GM21390 (cell line): ENCODE results near the gene CD82.
"Not testable (repeated sequence)": the region's sequence is repeated elsewhere in the genome, so short reads cannot be mapped to it uniquely, and the experiment has no call there.

Experiments
- ATAC-seq: cut with Tn5 transposase; IDR thresholded peaks from one replicate; pipeline ENCODE4 v1.9.1; 2021; ENCODE audit not compliant: unreplicated experiment

The CD82 gene

DNA sequence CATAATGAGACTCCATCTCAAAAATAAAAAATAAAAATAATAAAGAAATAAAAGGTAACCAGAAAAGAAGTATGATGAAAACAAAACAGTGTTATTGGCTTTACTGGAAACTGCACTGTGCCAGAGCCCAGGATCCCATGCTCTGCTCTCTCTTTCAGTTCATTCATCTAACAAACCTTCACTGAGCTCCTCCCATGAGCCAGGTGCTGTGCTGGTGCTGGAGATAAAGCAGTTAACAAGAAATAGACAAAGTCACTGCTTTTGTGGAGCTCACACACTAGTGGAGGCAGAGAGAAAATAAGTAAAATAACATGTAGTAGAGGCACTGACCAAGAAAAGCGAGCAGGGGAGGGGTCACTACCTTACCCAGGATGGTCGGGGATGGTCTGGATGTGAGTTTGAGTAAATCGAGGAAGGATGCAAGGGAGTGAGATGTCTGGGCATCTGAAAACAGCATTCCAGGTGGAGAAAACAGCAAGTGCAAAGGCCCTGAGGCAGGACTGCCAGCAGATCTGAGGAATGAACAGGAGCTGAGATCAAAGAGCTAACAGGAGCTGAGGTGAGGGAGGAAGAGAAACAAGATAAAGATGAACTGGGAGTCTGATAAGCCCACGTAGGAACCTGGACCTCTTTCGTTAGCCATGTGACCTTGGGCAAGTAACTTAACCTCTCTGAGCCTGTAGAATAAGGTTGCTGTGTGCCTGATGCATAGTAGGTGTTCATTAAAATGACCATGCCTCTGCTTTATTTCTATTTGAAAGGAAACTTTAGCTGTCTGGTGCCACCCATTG, 31.3 kb upstream of the CD82 start:
- no peak for ATAC-seq

- ATAC-seq, result no peak
These were observed 30.1 kb upstream of the CD82 start for GRCh38 chr11:44535191-44535980.

GRCh38 chr11:44536788-44537516, 28.5 kb upstream of the CD82 start:
- ATAC-seq, result no peak

DNA sequence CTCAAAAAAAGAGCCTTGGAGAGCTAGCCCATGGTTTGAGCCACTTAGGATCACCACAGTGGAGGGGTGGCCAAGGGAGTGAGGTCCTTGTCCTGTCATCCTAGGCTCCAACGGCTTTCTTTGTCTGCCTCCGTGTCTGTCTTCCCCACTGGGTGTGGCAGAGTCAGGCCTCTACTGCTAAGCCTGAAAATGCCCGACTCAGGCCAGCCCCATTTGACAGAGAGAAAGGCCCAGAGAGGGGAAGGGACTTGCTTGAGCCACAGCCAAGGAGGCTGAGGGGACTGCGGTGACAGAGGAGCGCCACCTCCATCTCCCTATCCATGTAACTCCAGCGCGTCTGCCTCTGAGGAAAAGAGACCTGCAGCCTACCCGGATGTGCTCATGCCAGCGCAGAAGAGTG, 27.8 kb upstream of the CD82 start:
- ATAC-seq, result no peak

GRCh38 chr11:44538375-44539054, 26.9 kb upstream of the CD82 start:
- ATAC-seq, result peak; percentile 77

DNA sequence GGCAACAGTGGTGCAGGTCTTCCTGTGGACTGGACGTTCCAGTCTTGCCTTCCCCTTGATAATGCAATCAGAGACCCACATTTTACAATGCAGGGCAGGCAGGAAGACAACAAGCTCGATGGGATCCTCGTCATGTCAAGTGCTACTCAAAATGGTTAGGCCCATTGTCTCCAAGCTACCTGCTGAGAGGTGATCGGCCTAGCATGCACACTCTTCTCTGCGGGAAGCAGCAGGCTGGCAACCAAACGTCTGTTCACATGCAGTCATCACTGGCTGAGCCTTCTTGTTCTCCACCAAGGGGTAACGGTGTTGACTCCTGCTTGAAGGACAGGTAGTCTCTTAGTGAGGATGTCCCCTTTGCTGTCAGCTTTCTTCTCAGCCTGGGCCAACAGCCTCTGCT, 25.5 kb upstream of the CD82 start:
- no peak for ATAC-seq

GRCh38 chr11:44540667-44541066, 24.8 kb upstream of the CD82 start:
- ATAC-seq, result no peak

GRCh38 chr11:44542372-44542771, 23.1 kb upstream of the CD82 start:
- no peak for ATAC-seq

DNA sequence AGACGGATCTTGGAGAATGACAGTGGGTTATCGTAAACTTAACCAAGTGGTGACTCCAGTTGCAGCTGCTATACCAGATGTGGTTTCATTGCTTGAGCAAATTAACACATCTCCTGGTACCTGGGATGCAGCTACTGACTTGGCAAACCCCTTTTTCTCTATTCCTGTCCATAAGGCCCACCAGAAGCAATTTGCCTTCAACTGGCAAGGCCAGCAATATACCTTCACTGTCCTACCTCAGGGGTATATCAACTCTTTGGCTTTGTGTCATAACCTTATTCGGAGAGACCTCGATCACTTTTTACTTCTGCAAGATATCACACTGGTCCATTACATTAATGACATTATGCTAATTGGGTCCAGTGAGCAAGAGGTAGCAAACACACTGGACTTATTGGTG, 18.5 kb upstream of the CD82 start:
- not testable (repeated sequence) for ATAC-seq

- not testable (repeated sequence) for ATAC-seq
These were observed 17.9 kb upstream of the CD82 start for GRCh38 chr11:44547534-44547933.

DNA sequence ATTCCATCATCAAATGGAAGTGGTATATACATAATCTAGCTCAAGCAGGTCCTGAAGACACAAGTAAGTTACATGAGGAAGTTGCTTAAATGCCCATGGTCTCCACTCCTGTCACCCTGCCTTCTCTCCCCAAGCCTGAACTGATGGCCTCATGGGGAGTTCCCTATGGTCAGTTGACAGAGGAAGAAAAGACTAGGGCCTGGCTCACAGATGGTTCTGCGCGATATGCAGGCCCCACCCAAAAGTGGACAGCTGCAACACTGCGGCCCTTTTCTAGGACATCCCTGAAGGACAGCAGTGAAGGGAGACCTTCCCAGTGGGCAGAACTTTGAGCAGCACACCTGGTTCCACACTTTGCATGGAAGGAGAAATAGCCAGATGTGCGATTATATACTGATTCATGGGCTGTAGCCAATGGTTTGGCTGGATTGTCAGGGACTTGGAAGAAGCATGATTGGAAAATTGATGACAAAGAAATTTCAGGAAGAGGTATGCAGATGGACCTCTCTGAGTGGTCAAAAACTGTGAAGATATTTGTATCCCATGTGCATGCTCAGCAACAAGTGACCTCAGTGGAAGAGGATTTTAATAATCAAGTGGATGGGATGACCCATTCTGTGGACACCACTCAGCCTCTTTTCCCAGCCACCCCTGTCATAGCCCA, 17.3 kb upstream of the CD82 start:
- ATAC-seq, result no peak

- ATAC-seq, result not testable (repeated sequence)
These were observed 16.3 kb upstream of the CD82 start for GRCh38 chr11:44548961-44549749.

GRCh38 chr11:44550123-44550522, 15.3 kb upstream of the CD82 start:
- ATAC-seq, result no peak

DNA sequence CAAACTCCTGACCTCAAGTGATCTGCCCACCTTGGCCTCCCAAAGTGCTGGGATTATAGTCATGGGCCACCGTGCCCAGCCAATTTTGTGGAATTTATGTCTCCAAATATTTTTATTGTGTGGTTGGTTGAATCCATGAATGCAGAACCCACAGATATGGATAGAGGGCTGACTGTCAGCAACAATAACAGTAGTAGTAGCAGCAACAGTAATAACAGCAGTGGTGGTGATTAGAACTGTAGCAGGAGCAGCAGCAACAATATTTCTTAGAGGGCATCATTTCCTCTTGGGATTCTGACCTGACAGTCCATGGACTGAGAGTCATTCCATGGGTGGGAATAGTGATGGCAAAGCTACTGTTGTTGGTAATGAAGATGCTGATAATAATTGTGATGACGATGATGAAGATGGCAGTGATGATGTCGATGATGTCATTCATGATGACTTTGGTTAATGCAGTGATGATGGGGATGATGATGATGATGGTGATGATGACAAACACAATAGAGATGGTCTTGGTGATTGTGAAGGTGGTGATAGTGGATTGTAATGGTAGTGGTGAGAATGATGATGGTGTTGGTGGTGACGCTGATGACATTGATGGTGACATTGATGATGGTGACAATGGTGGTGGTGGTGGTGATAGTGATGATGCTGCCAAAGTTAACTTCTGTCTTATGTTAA, 13.9 kb upstream of the CD82 start:
- ATAC-seq, result no peak

GRCh38 chr11:44555031-44555800, 10.2 kb upstream of the CD82 start:
- no peak for ATAC-seq

DNA sequence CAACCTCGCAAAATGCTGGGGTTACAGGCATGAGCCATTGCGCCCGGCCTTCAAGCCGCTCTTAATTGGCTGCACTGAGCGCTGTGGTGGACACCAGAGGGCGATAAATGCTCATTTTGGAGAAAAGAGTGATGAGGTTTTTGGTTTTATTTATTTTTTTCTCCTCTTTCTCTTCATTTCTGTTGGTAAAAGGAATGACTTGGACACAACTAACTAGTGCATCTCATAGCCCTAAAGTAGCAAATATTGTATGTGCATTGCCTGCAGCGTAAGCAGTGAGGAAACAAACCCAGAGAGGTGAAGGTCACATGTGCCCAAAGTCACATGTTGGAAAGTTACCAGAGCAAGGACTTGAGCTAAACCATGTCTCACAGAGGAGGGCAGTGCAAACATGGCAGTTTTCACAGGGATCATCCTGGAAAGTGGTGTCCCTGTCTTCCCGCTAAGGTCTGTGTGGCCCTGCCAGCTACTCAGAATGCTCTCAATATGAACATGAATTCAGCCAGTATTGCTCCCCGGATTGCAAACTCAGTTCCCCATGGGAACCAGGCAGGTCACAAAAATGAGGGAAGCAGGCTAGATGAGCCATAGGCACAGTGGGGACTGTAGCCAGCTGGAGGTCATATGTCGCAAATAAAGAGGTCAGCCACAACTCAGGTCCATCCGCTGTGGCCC, 8.6 kb upstream of the CD82 start:
- ATAC-seq, result peak; percentile 39

GRCh38 chr11:44557464-44557863, 8.0 kb upstream of the CD82 start:
- ATAC-seq, result no peak
